Measurements from ENCODE around the gene PROX1. TPM values are rescaled to one million over a fixed set of nuclear protein-coding genes. Genes with fewer than 3 reads are reported as not detected.
A peak's percentile ranks its signal among the peaks of the same experiment; 100 is the strongest.

PROX1 gene
- total RNA-seq, 1 donor from 2014 or later = 63.2 TPM

- no peak overlapping the region for H3K4me3 Mint-ChIP-seq (ENCODE audit: low read depth)
- H3K4me1 Mint-ChIP-seq (ENCODE audit: low read depth) = no peaks in the 10 kb centered on the region
- H3K27me3 Mint-ChIP-seq = no peaks in the 10 kb centered on the region
- H3K36me3 Mint-ChIP-seq (ENCODE audit: insufficient read depth) = no peaks in the 10 kb centered on the region
- no peak for DNase-seq (ENCODE audit: low spot score, unreplicated experiment)
- no peak overlapping the region for H3K27ac Mint-ChIP-seq
- H3K9me3 Mint-ChIP-seq (ENCODE audit: low read depth) = peaks cover 3% of the 10 kb centered on the region
- TF ChIP-seq CTCF (IDR thresholded peaks at IDR 0.05; ENCODE audit: unreplicated experiment) = no peak
These were observed 70.3 kb downstream of the PROX1 start for GRCh38 chr1:214058076-214058475.

GRCh38 chr1:214066190-214066589, 78.4 kb downstream of the PROX1 start:
- Mint-ChIP-seq H3K9me3 (ENCODE audit: low read depth) (no peaks in the 10 kb centered on the region), H3K4me3 (ENCODE audit: low read depth) (no peak overlapping the region), H3K36me3 (ENCODE audit: insufficient read depth) (no peaks in the 10 kb centered on the region), H3K27me3 (peaks cover 13% of the 10 kb centered on the region), H3K4me1 (ENCODE audit: low read depth) (peaks cover 19% of the 10 kb centered on the region), H3K27ac (no peak overlapping the region)
- no peak for TF ChIP-seq CTCF (IDR thresholded peaks at IDR 0.05; ENCODE audit: unreplicated experiment)
- no peak for DNase-seq (ENCODE audit: low spot score, unreplicated experiment)

- no peak overlapping the region for H3K27ac Mint-ChIP-seq
- no peak for DNase-seq (ENCODE audit: low spot score, unreplicated experiment)
- H3K4me3 Mint-ChIP-seq (ENCODE audit: low read depth) = no peak overlapping the region
- no peak for TF ChIP-seq CTCF (IDR thresholded peaks at IDR 0.05; ENCODE audit: unreplicated experiment)
- no peaks in the 10 kb centered on the region for H3K36me3 Mint-ChIP-seq (ENCODE audit: insufficient read depth)
- H3K27me3 Mint-ChIP-seq = peaks cover 15% of the 10 kb centered on the region
- peaks cover 19% of the 10 kb centered on the region for H3K4me1 Mint-ChIP-seq (ENCODE audit: low read depth)
- H3K9me3 Mint-ChIP-seq (ENCODE audit: low read depth) = no peaks in the 10 kb centered on the region
These were observed 79.2 kb downstream of the PROX1 start for GRCh38 chr1:214066936-214067335.

GRCh38 chr1:214067397-214067796, 79.6 kb downstream of the PROX1 start:
- peaks cover 15% of the 10 kb centered on the region for H3K27me3 Mint-ChIP-seq
- H3K4me3 Mint-ChIP-seq (ENCODE audit: low read depth) = no peak overlapping the region
- no peak overlapping the region for H3K27ac Mint-ChIP-seq
- peaks cover 19% of the 10 kb centered on the region for H3K4me1 Mint-ChIP-seq (ENCODE audit: low read depth)
- H3K36me3 Mint-ChIP-seq (ENCODE audit: insufficient read depth) = no peaks in the 10 kb centered on the region
- DNase-seq (ENCODE audit: low spot score, unreplicated experiment) = no peak
- TF ChIP-seq CTCF (IDR thresholded peaks at IDR 0.05; ENCODE audit: unreplicated experiment) = no peak
- H3K9me3 Mint-ChIP-seq (ENCODE audit: low read depth) = no peaks in the 10 kb centered on the region

GRCh38 chr1:214067853-214068703, 80.3 kb downstream of the PROX1 start:
- H3K27ac Mint-ChIP-seq = peak overlapping the region; percentile 30
- DNase-seq (ENCODE audit: low spot score, unreplicated experiment) = no peak
- TF ChIP-seq CTCF (IDR thresholded peaks at IDR 0.05; ENCODE audit: unreplicated experiment) = no peak
- no peaks in the 10 kb centered on the region for H3K36me3 Mint-ChIP-seq (ENCODE audit: insufficient read depth)
- no peak overlapping the region for H3K4me3 Mint-ChIP-seq (ENCODE audit: low read depth)
- peaks cover 19% of the 10 kb centered on the region for H3K4me1 Mint-ChIP-seq (ENCODE audit: low read depth)
- no peaks in the 10 kb centered on the region for H3K9me3 Mint-ChIP-seq (ENCODE audit: low read depth)
- peaks cover 18% of the 10 kb centered on the region for H3K27me3 Mint-ChIP-seq

All from progenitor cell of endocrine pancreas (in vitro differentiated cells).